PC-3 (cell line): ENCODE results near the gene CLRN1. TPM values are rescaled to one million over a fixed set of nuclear protein-coding genes. Genes with fewer than 3 reads are reported as not detected.

ENCODE experiments used
- ATAC-seq: fragments of 200-7000 bp; cut with Tn5 transposase; 2 replicates; pipeline ENCODE4 v1.9.1; 2020; ENCODE audit warnings: mild to moderate bottlenecking, moderate library complexity
- BruUV-seq: library from RNA; stranded (reverse); fragments of 400-500 nt; replicated peaks from 2 replicates; lab custom pipeline; 2021; lab: Mats Ljungman, UMichigan
- CTCF ChIA-PET: fragments of 300-600 bp; sonication (Branson Sonifier 250); formaldehyde crosslinking; loops from one replicate; lab custom pipeline; 2022; ENCODE audit warnings: antibody characterized with exemption; lab: Charles Lee
- POLR2A ChIA-PET: fragments of 300-600 bp; sonication (Branson Sonifier 250); formaldehyde crosslinking; loops from one replicate; lab custom pipeline; 2022; ENCODE audit warnings: antibody characterized with exemption; ENCODE audit not compliant: unreplicated experiment; lab: Charles Lee
- DNase-seq: peaks from one replicate; pipeline ENCODE4 v3.0.0-alpha.2; 2015
- H2AFZ ChIP-seq: fragments of 300-600 bp; sonication (generic); 2 replicates; pipeline ENCODE4 v1.6.0; 2016; ENCODE audit warnings: antibody characterized with exemption, low read length
- H3F3A ChIP-seq: fragments of 300-600 bp; sonication (generic); one replicate; pipeline ENCODE4 v1.6.0; 2017; ENCODE audit warnings: antibody characterized with exemption, low read length, control low read depth, mild to moderate bottlenecking; ENCODE audit not compliant: unreplicated experiment
- H3K27ac ChIP-seq: fragments of 300-600 bp; sonication (generic); 2 replicates; pipeline ENCODE4 v1.5.1; 2016; ENCODE audit warnings: mild to moderate bottlenecking, low read length
- H3K27me3 ChIP-seq: fragments of 300-600 bp; sonication (generic); 2 replicates; pipeline ENCODE4 v1.6.1; 2016; ENCODE audit warnings: low read length, mixed read lengths
- H3K36me3 ChIP-seq: fragments of 300-600 bp; sonication (generic); 2 replicates; pipeline ENCODE4 v1.6.1; 2016; ENCODE audit warnings: low read depth, mixed run types, low read length, mixed read lengths
- H3K4me1 ChIP-seq: fragments of 300-600 bp; sonication (generic); 2 replicates; pipeline ENCODE4 v1.5.1; 2016; ENCODE audit warnings: low read length; ENCODE audit not compliant: insufficient read depth
- H3K4me2 ChIP-seq: fragments of 300-600 bp; sonication (generic); 2 replicates; pipeline ENCODE4 v1.6.0; 2016; ENCODE audit warnings: low read length
- H3K4me3 ChIP-seq: fragments of 300-600 bp; sonication (generic); 2 replicates; pipeline ENCODE4 v1.5.1; 2016; ENCODE audit warnings: mild to moderate bottlenecking, low read length, mixed read lengths
- H3K79me2 ChIP-seq: fragments of 300-600 bp; sonication (generic); 2 replicates; pipeline ENCODE4 v1.6.1; 2017; ENCODE audit warnings: low read length, mixed read lengths
- H3K9ac ChIP-seq: fragments of 300-600 bp; sonication (generic); 2 replicates; pipeline ENCODE4 v1.6.0; 2016; ENCODE audit warnings: mild to moderate bottlenecking, low read length
- H3K9me2 ChIP-seq: fragments of 300-600 bp; sonication (generic); replicated peaks from 2 replicates; pipeline ENCODE4 v1.6.1; 2016; ENCODE audit warnings: mixed run types, low read length, mixed read lengths
- H3K9me3 ChIP-seq: fragments of 300-600 bp; sonication (generic); 2 replicates; pipeline ENCODE4 v1.6.1; 2016; ENCODE audit warnings: low read length, mixed read lengths
- H4K20me1 ChIP-seq: fragments of 300-600 bp; sonication (generic); 2 replicates; pipeline ENCODE4 v1.6.1; 2016; ENCODE audit warnings: low read length, mixed read lengths
- CTCF ChIP-seq: fragments of 300-600 bp; sonication (generic); conservative IDR thresholded peaks from 2 replicates; pipeline ENCODE4 v1.5.1; 2017; ENCODE audit warnings: antibody characterized with exemption, low read depth, mild to moderate bottlenecking, low read length
- EZH2 ChIP-seq: fragments of 300-600 bp; sonication (generic); IDR thresholded peaks from one replicate; pipeline ENCODE4 v1.6.1; 2017; ENCODE audit warnings: antibody characterized with exemption, mild to moderate bottlenecking, low read length; ENCODE audit not compliant: unreplicated experiment
- EZH2phosphoT487 ChIP-seq: fragments of 300-600 bp; sonication (generic); IDR thresholded peaks from 2 replicates; pipeline ENCODE4 v1.6.1; 2018; ENCODE audit warnings: mild to moderate bottlenecking, antibody characterized with exemption, low read length, borderline replicate concordance
- intact Hi-C: fragments of 100-400 bp; cut with micrococcal nuclease; formaldehyde crosslinking; loops from 2 replicates; pipeline ENCODE4 v1.9.0; 2023
- total RNA-seq: library from RNA; depleted of rRNA; stranded (reverse); fragments of >200 nt; gene quantifications from 2 replicates; pipeline ENCODE4 v1.2.3, GENCODE V29; 2014

Gene CLRN1
- total RNA-seq, 1 experiment from 2014 or later: not detected

DNA sequence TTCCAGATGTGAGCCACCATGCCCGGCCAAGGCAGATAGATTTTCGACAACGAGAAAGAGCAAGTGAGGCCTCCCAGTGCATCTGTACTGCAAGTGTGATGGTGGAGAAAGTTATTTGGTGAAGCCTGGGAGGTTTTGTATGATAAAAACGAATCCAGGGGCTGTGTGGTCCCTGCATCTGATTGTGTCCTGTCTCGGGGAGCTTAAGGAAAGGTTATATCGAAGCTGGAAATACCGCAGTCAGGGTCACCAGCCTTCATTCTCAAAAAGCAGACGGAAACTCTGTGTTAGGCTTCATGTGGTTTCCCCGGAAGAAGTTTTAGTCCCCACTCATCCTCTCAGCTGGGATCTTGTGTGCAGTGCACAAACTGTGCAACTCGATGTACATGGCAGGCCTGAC, 70.7 kb downstream of the CLRN1 start:
- ChIA-PET CTCF (no interaction called here), POLR2A (no interaction called here)
- no peaks in the 10 kb centered on the region for H3K9me2 ChIP-seq
- no peak overlapping the region for H3K4me2 ChIP-seq
- H3K27ac ChIP-seq: no peak overlapping the region
- no peak overlapping the region for H3K9ac ChIP-seq
- no TSS peak for BruUV-seq
- no peak for DNase-seq
- H3F3A ChIP-seq: no peaks in the 10 kb centered on the region
- no peak for ATAC-seq
- no peak overlapping the region for H2AFZ ChIP-seq
- H3K4me1 ChIP-seq: no peaks in the 10 kb centered on the region
- H3K79me2 ChIP-seq: no peaks in the 10 kb centered on the region
- intact Hi-C loops: no loop called here
- H3K9me3 ChIP-seq: no peaks in the 10 kb centered on the region
- peaks cover 95% of the 10 kb centered on the region for H3K27me3 ChIP-seq
- H3K36me3 ChIP-seq: no peaks in the 10 kb centered on the region
- H4K20me1 ChIP-seq: no peaks in the 10 kb centered on the region
- H3K4me3 ChIP-seq: no peak overlapping the region
- no peak for TF ChIP-seq EZH2

DNA sequence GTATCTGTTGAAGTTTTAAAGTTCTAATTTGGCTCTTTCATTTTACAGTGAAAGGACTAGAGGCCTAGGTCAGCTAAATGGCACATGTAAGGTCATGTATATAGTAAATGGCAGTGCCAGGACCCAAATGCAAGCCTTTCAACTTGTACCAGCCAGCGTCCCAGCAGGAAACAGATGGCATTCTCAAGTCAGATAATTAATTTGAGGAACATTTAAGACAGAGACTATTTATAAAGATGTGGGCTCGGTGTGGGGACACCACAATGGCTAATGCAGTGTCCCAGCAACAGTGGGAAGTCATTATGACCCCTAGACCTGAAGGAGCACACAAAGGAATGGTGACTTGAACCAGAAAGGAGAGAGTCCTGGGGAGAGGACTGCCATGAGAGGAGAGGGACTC, 73.4 kb downstream of the CLRN1 start:
- Histone ChIP-seq H3K4me3 (no peak overlapping the region), H3K4me1 (no peaks in the 10 kb centered on the region), H3K4me2 (no peak overlapping the region), H3K27me3 (peaks cover 96% of the 10 kb centered on the region), H4K20me1 (no peaks in the 10 kb centered on the region), H3F3A (no peaks in the 10 kb centered on the region), H3K9me3 (no peaks in the 10 kb centered on the region), H2AFZ (no peak overlapping the region), H3K79me2 (no peaks in the 10 kb centered on the region), H3K9ac (no peak overlapping the region), H3K9me2 (no peaks in the 10 kb centered on the region), H3K27ac (no peak overlapping the region), H3K36me3 (no peaks in the 10 kb centered on the region)
- no TSS peak for BruUV-seq
- TF ChIP-seq CTCF (no peak), EZH2phosphoT487 (no peak), EZH2 (no peak)
- intact Hi-C loops: no loop called here
- ChIA-PET CTCF (no interaction called here), POLR2A (no interaction called here)
- no peak for DNase-seq
- no peak for ATAC-seq

- no TSS peak for BruUV-seq
- ChIA-PET POLR2A (no interaction called here), CTCF (no interaction called here)
- DNase-seq (no peak), ATAC-seq (no peak)
- H3K9me2 ChIP-seq: no peaks in the 10 kb centered on the region
- H2AFZ ChIP-seq: no peak overlapping the region
- H3K4me1 ChIP-seq: no peaks in the 10 kb centered on the region
- no peaks in the 10 kb centered on the region for H4K20me1 ChIP-seq
- H3K4me2 ChIP-seq: no peak overlapping the region
- TF ChIP-seq EZH2: no peak
- no peak for TF ChIP-seq EZH2phosphoT487
- TF ChIP-seq CTCF: no peak
- H3K79me2 ChIP-seq: no peaks in the 10 kb centered on the region
- intact Hi-C loops: no loop called here
- no peak overlapping the region for H3K9ac ChIP-seq
- H3K36me3 ChIP-seq: no peaks in the 10 kb centered on the region
- H3K27ac ChIP-seq: no peak overlapping the region
- peaks cover 89% of the 10 kb centered on the region for H3K27me3 ChIP-seq
- H3K4me3 ChIP-seq: no peak overlapping the region
- no peaks in the 10 kb centered on the region for H3F3A ChIP-seq
- H3K9me3 ChIP-seq: no peaks in the 10 kb centered on the region
Observed at GRCh38 chr3:150898046-150898754, 74.3 kb downstream of the CLRN1 start.
